HG02588 (cell line): Measurements from ENCODE around the gene NT5C1B.

Experiments
- ATAC-seq: cut with Tn5 transposase; IDR thresholded peaks from one replicate; pipeline ENCODE4 v1.9.1; 2021; ENCODE audit warnings: mild to moderate bottlenecking, moderate library complexity; ENCODE audit not compliant: unreplicated experiment

The NT5C1B gene

GRCh38 chr2:18600255-18600613 is 10.9 kb upstream of the NT5C1B start:
- no peak for ATAC-seq

DNA sequence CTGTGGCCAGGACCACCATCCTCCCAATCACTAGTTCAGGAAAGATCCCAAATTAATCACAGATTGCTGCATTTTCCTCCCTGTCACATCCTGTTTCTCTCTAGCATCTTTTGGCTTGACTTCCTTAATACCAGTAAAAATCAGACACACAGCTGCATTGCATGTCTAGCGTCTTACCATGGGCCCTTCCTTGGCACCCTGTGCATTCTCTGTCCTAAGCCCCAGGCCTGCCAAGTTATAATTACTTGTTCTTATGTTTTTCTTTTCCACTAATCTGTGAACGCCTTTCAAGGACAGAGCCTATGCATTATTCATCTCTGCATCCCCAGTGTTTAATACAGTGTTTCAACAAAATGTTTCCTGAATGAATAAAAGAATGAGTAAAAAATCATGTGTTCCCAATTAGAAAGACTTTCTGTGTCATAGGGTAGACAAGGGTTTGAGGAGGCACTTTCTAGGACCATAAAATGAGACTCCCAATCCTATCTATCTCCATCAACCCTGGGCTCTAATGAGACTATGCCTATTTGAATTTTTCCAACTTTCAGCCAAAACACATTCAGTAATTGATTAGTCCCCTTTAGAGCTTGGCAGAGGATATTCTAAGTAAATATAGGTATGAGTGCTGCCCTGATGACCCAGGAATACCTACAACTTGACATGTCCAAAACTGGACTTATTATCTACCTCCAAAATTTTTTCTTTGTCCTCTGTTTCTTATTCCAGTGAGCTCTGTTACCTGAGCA is 10.3 kb upstream of the NT5C1B start:
- no peak for ATAC-seq

DNA sequence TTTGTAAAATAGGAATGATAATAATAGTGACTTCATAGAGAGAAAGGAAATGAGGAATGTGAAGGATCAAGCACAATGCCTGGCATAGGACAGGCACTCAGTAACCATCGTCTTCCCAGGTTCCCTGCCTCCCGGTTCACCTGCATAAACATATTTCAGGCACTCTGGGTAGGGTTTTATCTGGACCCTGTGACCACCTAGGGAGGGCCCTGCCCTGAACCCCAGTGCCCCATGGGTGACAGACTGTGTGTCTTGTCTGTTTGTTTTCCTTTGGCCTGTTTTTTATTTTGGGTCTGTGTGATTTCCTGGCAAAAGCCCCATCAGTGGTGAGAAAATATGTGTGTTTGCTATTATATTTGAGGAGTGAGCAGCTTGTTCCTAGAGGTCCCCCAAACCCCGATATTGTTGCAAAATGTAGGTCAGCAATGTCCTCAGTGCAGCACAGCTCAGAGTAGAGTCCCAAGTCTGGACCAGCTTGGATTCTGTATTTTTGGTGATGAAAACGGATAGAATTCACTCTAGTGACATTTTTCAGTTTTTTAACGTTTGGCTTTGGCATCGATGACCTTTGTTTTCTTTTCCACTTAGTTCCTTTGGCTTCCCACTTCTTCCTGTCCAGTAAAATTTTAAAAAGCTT is 9.6 kb upstream of the NT5C1B start:
- no peak for ATAC-seq

- no peak for ATAC-seq
These were observed 8.2 kb upstream of the NT5C1B start for GRCh38 chr2:18597618-18598017.

DNA sequence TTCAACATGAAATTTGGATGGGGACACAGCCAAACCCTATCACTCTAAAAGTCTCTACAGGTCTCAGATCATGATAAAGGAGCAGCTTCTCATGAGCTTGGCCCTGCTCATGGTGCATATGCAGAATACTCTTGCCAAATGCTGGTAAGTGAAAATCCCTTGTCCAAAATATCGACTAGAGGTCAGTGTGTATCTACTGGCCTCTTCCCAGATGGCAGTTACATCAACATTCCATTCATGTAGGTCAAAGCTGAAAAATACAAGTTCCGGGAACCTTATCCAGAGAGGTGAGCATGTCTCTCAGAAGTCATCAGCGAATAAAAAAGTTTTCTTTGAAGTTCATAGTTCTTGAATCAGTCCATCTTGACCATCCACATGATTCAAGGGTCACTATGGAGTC is 7.6 kb upstream of the NT5C1B start:
- ATAC-seq: no peak

GRCh38 chr2:18593496-18593895 is 4.1 kb upstream of the NT5C1B start:
- ATAC-seq: no peak

- no peak for ATAC-seq
These were observed 3.0 kb upstream of the NT5C1B start for GRCh38 chr2:18592372-18592771.

DNA sequence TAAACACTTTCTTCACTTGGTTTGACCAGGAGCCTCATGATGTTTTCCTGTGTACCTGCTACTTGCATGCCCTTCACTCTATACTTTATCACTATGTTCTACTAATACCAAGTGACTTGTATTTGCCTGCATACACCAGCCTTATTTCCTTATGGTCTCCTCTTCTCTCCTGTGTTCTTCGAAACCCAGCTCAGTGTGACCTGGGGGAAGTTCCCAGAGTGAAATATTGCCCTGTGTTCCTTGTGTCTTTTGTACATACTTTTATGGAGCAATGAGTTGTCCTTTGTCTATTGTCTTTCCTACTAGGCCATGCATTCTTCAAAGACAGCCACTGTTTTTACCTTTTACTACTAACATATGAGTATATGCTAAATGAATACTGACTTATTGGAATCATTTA is 567 bp downstream of the NT5C1B start:
- no peak for ATAC-seq

DNA sequence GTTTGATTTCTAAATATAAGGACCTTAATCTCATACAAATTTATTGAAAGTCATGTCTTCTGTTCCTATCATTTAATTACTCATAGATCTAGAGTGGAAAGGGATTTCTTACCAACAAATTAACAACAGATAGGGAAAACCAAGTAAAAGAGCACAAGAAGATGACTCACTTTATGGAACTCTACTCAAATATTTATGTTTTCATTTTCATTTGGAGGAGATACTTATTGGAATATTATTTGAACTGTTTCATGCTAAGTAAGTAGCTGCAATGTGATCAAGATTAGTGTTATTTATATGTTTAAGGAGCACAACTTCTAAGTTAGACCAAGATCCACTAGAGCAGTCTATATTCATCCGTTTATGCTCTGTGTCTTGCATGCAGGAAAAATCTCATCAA is 1.3 kb downstream of the NT5C1B start:
- no peak for ATAC-seq

GRCh38 chr2:18585526-18585925 is 3.8 kb downstream of the NT5C1B start:
- ATAC-seq: no peak

GRCh38 chr2:18584608-18584954 is 4.8 kb downstream of the NT5C1B start:
- no peak for ATAC-seq

- ATAC-seq: no peak
These were observed 5.3 kb downstream of the NT5C1B start for GRCh38 chr2:18583905-18584607.

DNA sequence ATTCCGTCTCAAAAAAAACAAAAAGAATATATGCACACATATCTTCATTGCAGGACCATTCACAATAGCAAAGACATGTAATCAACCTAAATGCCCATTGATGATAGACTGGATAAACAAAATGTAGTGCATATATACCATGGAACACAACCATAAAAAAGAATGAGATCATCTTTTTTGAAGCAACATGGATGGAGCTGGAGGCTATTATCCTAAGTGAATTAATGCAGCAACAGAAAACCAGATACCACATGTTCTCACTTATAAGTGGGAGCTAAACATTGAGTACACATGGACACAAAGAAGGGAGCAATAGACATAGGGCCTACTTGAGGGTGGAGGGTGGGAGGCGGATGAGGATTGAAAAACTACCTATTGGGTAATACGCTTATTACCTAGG is 8.8 kb downstream of the NT5C1B start:
- no peak for ATAC-seq

GRCh38 chr2:18578033-18578432 is 11.3 kb downstream of the NT5C1B start:
- ATAC-seq: no peak

DNA sequence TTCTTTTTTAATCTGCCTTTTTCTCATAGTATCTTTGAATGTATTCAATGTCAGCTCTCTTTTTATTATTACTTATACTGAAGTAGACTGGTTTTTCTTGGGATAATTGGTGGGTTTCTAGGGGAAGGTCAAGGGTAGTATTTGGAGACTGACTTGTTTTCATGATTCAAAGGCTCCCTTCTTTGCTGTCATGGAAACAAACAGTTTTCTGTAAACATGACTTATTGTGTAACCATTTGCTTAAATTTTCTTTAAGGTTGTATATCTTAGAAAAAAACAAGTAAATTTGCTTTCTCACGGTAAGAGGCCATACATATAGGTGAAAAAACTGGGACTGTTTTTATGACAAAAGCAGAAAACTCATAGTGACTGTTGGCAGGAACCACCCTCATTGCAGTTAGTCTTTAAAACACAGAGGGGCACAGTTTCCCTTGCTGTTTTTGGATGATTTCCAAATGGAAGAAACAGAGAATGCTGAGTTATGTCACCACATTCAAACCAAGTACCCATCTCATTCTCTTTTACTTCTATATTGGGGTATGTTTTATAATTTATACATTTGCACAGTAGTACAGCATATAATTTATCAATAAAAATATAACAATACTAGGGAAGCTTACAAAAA is 23.1 kb downstream of the NT5C1B start:
- no peak for ATAC-seq

- no peak for ATAC-seq
These were observed 28.6 kb downstream of the NT5C1B start for GRCh38 chr2:18560797-18561085.

DNA sequence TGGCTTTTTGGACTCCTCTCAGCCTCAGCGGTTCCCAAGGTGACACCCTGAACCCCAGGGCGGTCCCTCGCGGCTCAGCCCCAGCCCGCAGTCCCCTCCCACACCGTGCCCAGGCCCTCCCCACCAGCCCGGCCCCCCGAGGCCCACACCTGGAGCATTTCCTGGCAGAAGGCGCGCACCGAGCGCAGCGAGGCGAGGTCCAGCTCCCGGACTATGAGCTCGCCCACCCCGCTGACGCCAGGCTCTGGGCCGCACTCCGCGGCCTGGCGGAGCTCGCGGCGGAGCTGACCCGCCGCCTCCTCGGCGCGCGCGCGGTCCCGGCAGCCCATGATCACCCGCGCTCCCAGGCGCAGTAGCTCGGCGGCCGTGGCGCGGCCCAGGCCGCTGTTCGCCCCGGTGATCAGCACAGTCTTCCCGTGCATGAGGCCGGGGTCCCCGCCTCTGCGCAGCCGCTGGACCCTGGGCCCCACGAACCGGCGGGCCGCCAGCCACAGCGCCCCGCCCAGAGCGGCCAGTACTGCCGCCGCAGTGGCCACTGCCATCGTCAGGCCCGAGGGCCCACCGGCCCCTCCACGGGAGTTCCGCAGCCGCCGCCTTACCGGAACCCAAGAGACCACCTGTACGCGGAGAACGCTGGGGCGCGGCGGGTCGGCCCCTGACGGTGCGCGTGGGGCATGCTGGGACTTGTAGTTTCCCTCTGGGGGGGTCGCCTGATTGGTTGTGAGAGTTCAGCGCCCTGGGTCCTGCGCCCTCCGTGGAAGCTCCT is 29.2 kb downstream of the NT5C1B start, which contains the start of gene RDH14:
Gene RDH14 (minus strand): TSS at position 623 of the 766 bp plus-strand sequence. CDS start 81 bp downstream, at position 542.
- ATAC-seq: peak; percentile 94

DNA sequence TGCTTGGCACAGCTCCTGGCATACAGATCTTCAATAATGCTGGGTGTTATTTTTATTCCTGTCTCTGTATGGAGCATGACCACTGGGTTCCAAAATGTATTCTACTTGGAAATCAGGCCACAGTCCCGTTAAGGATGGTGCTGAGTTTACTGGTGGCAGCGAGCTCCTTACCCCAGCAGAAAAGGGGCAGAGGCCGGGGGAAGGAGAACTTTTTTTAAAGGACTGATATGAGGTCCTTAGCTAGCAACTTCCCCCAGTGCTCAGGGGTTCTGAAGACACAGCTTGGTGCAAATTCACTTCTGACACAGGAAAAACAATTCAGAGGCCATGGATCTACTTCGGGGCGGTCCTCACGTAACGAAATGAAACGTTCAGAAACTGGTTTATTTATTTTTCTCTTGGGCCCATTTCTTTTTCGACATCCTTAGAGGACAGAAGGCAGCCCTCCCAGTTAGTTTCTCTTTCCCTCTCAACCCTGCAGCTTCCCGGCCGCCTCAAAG is 29.8 kb downstream of the NT5C1B start:
- no peak for ATAC-seq

- ATAC-seq: no peak
These were observed 30.9 kb downstream of the NT5C1B start for GRCh38 chr2:18558458-18558857.

- no peak for ATAC-seq
These were observed 32.2 kb downstream of the NT5C1B start for GRCh38 chr2:18557121-18557520.
